ENCODE measurements around the gene DNAH7. TPM values are rescaled to one million over a fixed set of nuclear protein-coding genes. Genes with fewer than 3 reads are reported as not detected.
A peak's percentile ranks its signal among the peaks of the same experiment; 100 is the strongest.

DNAH7 gene
- total RNA-seq, 1 experiment from 2014 or later = 0.09 TPM

DNA sequence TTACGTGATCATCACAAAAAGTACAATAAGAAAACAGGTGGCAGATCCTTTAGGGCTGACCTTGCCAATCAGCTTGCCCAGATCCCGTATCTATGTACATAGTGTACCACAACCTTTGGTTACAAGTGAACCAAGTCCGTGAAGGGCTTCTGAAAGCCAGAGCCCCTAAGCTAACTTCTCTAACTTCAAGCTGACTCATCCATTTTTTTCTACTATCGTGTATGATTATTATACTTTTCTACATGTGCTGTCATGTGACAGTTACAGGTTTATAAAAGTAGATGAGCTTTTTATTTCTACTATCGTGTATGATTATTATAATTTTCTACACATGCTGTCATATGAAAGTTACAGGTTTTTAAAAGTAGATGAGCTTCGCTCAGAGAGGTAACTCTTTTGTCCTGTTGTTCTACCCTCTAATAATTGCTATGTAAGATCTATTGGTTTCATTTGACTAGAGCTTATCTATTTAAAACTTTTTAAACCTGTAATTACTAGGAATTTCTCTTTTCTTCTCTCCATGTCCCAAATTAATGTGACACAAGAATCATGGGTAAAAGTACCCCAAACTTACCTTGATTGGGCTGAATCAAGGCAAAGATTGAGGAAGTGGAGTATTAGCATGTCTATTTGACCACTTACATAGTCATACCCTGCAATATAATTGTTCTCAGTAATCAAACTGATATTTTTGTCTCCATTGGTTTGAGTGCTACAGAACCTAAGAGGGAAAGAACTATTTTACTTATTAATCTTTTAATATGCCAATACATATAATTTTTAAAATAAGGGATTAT lies 29.4 kb upstream of the DNAH7 start:
- H3K9me3 ChIP-seq (ENCODE audit: control insufficient read depth, low read depth, low read length) = no peaks in the 10 kb centered on the region
- H4K20me1 ChIP-seq (ENCODE audit: control insufficient read depth, insufficient read depth, insufficient read length) = no peaks in the 10 kb centered on the region
- no peak overlapping the region for H2AK5ac ChIP-seq (ENCODE audit: insufficient read length, low read length)
- no peak overlapping the region for H3T11ph ChIP-seq (ENCODE audit: low read length)
- H2BK12ac ChIP-seq (ENCODE audit: insufficient read length, low read depth, low read length) = no peak overlapping the region
- H3K14ac ChIP-seq (ENCODE audit: insufficient read depth, low read length) = no peak overlapping the region
- peaks cover 2% of the 10 kb centered on the region; the same call in 1 of the 2 replicates for H3K27me3 Mint-ChIP-seq (ENCODE audit: low read depth)
- H3K36me3 Mint-ChIP-seq (ENCODE audit: insufficient read depth in 1 of 3, low read depth in 3 of 3) = peaks cover 6 to 18% (median 11%) of the 10 kb centered on the region in 3 experiments; a peak in 6 of 7 replicates
- peaks cover 57 to 58% of the 10 kb centered on the region in 2 experiments for H3K4me1 Mint-ChIP-seq
- H2AFZ ChIP-seq (ENCODE audit: low read length) = no peak overlapping the region
- no CpG with 5 or more reads among the region's 6 CpGs for WGBS (ENCODE audit: extremely low coverage, insufficient read length, low lambda C conversion rate)
- H3K27ac Mint-ChIP-seq = peak overlapping the region; percentile 85 to 96 (median 89); a peak in 3 of 7 replicates
- no peak overlapping the region for H3K27ac ChIP-seq (ENCODE audit: insufficient read length, low read depth, low read length)
- no peak overlapping the region for H3K18ac ChIP-seq (ENCODE audit: insufficient read length, low read depth, low read length)
- TF ChIP-seq, protein P1, sequence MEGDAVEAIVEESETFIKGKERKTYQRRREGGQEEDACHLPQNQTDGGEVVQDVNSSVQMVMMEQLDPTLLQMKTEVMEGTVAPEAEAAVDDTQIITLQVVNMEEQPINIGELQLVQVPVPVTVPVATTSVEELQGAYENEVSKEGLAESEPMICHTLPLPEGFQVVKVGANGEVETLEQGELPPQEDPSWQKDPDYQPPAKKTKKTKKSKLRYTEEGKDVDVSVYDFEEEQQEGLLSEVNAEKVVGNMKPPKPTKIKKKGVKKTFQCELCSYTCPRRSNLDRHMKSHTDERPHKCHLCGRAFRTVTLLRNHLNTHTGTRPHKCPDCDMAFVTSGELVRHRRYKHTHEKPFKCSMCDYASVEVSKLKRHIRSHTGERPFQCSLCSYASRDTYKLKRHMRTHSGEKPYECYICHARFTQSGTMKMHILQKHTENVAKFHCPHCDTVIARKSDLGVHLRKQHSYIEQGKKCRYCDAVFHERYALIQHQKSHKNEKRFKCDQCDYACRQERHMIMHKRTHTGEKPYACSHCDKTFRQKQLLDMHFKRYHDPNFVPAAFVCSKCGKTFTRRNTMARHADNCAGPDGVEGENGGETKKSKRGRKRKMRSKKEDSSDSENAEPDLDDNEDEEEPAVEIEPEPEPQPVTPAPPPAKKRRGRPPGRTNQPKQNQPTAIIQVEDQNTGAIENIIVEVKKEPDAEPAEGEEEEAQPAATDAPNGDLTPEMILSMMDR (conservative IDR thresholded peaks at IDR 0.05) = no peak
- H3K4me2 ChIP-seq (ENCODE audit: insufficient read depth, insufficient read length, low read length) = no peak overlapping the region
- no peaks in the 10 kb centered on the region for H3K79me1 ChIP-seq (ENCODE audit: insufficient read depth, low read depth, low read length, poor library complexity, severe bottlenecking)
- DNase-seq = no peak
- H3K9me3 Mint-ChIP-seq = peaks cover 17 to 20% of the 10 kb centered on the region in 2 experiments
- H3K9ac ChIP-seq (ENCODE audit: extremely low read depth, insufficient read length, low read length) = no peak overlapping the region
- no peak overlapping the region for H2BK5ac ChIP-seq (ENCODE audit: insufficient read length, low read length)
- peaks cover 2% of the 10 kb centered on the region; the same call in 1 of the 2 replicates for H3K4me1 ChIP-seq (ENCODE audit: insufficient read depth, low read length)
- H3K23me2 ChIP-seq (ENCODE audit: insufficient read length, low read depth, low read length, poor library complexity, severe bottlenecking) = peaks cover 3% of the 10 kb centered on the region
- H4K91ac ChIP-seq (ENCODE audit: insufficient read length, low read depth, low read length) = no peak overlapping the region
- H4K8ac ChIP-seq (replicated peaks; ENCODE audit: insufficient read length, low read depth, low read length) = no peak overlapping the region
- no peak overlapping the region for H2BK20ac ChIP-seq (ENCODE audit: low read depth, low read length, poor library complexity, severe bottlenecking)
- H3K56ac ChIP-seq (ENCODE audit: insufficient read length, low read depth, low read length) = no peak overlapping the region
- no peak overlapping the region for H2BK120ac ChIP-seq (ENCODE audit: low read depth, low read length, poor library complexity, severe bottlenecking)
- no peak overlapping the region for H3K23ac ChIP-seq (ENCODE audit: insufficient read length, low read depth, low read length)
- no peaks in the 10 kb centered on the region for H3K79me2 ChIP-seq (ENCODE audit: insufficient read depth, low read length)
- H3K4me3 Mint-ChIP-seq = no peak overlapping the region
- H3K27me3 ChIP-seq (ENCODE audit: insufficient read depth, low read length) = no peaks in the 10 kb centered on the region
- no peak overlapping the region for H3K4ac ChIP-seq (ENCODE audit: low read depth, low read length)
- no peak overlapping the region for H2BK15ac ChIP-seq (ENCODE audit: low read depth, low read length)
- no peak overlapping the region for H4K5ac ChIP-seq (ENCODE audit: insufficient read length, low read depth, low read length)

All from H9 (cell line).